Epithelial cell of proximal tubule (primary cell): ENCODE measurements around the gene KIF6. TPM values are rescaled to one million over a fixed set of nuclear protein-coding genes. Genes with fewer than 3 reads are reported as not detected.

Experiments used
- DNase-seq: peaks from one replicate; pipeline ENCODE4 v3.0.0-alpha.2; 2011; ENCODE audit warnings: low read depth
- H3K4me3 ChIP-seq: 2 replicates; pipeline ENCODE4 v1.5.1; 2011; ENCODE audit warnings: low read depth, mild to moderate bottlenecking, low read length
- total RNA-seq: library from RNA; depleted of rRNA; stranded (reverse); fragments of >200 nt; gene quantifications from 2 replicates; pipeline ENCODE4 v1.2.3, GENCODE V29; 2015
- TF ChIP-seq, protein P1 (sequence below): conservative IDR thresholded peaks from 2 replicates; pipeline ENCODE4 v1.5.1; 2012; ENCODE audit warnings: low read depth, mild to moderate bottlenecking, low read length

Gene KIF6
- total RNA-seq, 1 donor from 2014 or later, result 0.69 TPM

- TF ChIP-seq, protein P1, sequence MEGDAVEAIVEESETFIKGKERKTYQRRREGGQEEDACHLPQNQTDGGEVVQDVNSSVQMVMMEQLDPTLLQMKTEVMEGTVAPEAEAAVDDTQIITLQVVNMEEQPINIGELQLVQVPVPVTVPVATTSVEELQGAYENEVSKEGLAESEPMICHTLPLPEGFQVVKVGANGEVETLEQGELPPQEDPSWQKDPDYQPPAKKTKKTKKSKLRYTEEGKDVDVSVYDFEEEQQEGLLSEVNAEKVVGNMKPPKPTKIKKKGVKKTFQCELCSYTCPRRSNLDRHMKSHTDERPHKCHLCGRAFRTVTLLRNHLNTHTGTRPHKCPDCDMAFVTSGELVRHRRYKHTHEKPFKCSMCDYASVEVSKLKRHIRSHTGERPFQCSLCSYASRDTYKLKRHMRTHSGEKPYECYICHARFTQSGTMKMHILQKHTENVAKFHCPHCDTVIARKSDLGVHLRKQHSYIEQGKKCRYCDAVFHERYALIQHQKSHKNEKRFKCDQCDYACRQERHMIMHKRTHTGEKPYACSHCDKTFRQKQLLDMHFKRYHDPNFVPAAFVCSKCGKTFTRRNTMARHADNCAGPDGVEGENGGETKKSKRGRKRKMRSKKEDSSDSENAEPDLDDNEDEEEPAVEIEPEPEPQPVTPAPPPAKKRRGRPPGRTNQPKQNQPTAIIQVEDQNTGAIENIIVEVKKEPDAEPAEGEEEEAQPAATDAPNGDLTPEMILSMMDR, result no peak
- DNase-seq, result no peak
These were observed 408.0 kb downstream of the KIF6 start for GRCh38 chr6:39317256-39317655.

GRCh38 chr6:39314273-39314795 is 410.9 kb downstream of the KIF6 start, which contains the start of gene KCNK17:
TSS of gene KCNK17 (minus strand) at chr6:39314419. CDS start at chr6:39314320, 99 bp downstream.
- no peak within 1 kb of the TSS for H3K4me3 ChIP-seq
- no peak for DNase-seq
- TF ChIP-seq, protein P1, result no peak

More at GRCh38 chr6:39317256-39317655, 408.0 kb downstream of the KIF6 start:
- no peak overlapping the region for H3K4me3 ChIP-seq

- no peak for DNase-seq
- TF ChIP-seq, protein P1, result no peak
- no peak overlapping the region for H3K4me3 ChIP-seq
These were observed 411.5 kb downstream of the KIF6 start for GRCh38 chr6:39313526-39314272.

- no peak for DNase-seq
- H3K4me3 ChIP-seq, result no peak overlapping the region
- TF ChIP-seq, protein P1, result no peak
These were observed 412.2 kb downstream of the KIF6 start for GRCh38 chr6:39312912-39313525.

GRCh38 chr6:39310542-39310941 is 414.7 kb downstream of the KIF6 start:
- DNase-seq, result no peak
- no peak overlapping the region for H3K4me3 ChIP-seq
- TF ChIP-seq, protein P1, result no peak

DNA sequence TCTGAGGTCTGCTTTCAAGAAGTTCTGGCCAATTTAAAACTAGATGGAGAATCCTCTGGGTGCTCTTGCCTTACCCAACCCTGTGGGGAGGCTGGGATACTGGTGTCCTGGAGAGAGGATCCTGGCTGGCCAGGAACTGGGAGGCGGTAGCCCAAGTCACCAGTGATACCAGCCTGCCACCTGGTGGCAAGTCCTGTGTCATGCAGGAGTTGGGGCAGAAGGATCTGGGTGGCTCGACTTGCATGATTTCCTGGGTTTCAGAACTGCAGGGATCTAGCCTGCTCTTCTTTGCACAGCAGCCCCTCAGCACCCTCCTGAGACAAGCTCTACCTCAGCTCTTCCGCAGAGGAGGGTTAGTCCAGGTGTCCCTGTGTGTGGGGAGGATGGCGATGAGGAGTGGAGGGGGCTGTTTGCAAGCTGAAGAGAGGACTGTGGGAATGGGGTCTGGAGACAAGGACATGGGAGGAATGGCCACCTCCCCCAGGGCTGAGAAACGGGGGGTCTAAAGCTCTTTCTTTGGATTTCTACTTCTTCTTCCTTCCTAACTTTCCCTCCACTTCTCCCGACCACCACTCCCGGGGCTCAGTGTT is 415.2 kb downstream of the KIF6 start:
- H3K4me3 ChIP-seq, result no peak overlapping the region
- TF ChIP-seq, protein P1, result peak; percentile 92
- DNase-seq, result no peak
